NCI-H1417 (cell line): ENCODE measurements around the gene OGG1.

Source experiments
- DNase-seq, 3 experiments: peaks; one replicate each; lab custom pipeline; 2025; lab: John Stamatoyannopoulos, UW

OGG1 gene

DNA sequence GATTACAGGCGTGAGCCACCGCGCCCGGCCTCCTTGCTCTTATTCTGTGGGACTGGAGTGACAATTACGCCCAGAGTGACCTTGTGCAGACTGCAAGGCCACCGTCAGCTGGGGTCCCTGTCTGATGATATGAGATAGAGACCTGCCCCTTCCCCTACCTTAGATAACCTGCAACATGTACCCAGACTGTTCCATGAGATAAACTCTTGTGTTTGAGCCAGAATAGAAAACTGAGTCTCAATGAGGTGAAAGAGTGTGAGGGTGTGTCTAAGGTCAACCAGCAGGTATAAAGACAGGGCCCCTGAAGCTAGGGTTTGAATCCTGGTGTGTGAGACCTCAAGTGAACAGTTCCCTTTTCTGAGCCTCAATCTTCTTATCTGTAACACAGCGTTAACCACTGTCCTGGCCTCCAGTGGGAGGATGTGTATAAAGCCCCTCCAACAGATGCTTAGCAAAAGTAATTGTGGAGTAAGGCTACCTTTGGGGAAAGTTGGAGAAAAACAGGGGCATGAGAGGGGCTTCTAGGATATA lies 36.5 kb downstream of the OGG1 start:
- DNase-seq: no peak

DNA sequence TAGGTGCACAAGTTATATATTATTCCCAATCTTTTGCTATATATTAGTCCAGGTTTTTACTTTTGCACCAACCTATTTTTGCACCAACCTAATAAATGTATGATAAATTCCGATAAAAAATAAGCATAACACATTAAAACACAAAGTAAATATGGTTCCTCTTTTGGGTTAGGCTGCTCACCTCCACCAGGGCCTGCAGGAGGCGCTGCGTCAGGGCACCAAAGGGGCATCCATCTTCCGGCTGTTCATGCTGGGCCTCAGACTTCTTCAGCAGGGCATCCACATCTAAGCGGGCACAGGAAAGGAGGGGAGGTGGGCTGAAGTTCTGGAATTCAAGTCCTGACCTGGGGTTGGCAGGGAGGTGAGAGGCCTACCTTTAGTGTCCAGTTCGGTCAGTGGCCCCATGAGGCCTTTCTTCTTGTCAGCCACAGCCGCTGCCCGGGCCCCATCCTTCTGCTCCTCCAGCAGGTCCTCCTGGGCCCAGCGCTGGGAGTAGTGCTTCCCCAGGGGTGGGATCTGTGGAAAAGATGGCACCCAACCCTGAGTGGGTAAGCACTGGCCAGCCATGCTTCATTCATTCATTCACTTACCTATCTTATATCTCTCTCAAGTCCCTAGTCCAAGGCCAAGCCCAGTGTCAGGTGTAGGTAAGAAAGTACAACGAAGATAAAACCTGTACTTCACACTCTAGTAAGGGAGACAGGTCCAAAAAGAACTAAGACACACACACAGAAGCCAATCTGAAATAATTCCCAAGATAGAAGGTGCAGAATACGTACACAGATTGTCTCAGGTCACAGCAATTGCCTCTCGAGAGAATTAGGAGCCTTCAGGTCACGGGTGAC lies 37.3 kb downstream of the OGG1 start:
- no peak for DNase-seq

DNA sequence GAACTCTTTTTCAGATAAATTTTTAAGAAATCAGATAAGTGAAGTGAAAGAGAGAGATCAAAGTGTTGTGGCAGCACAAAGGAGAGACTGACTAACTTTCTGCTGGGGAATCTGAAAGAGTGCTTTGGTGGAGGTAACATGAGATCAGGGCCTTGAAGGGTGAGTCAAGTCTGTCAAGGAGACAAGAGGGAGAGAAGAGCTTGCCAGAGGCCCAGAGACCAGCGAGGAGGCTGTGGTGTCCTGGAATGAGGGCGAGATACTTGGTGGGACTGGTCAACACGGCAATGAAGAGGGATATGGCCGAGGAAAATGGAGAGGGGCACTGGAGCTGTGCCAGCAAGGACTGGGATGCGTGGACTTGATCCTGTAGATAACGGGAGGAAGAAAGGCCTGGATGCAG lies 38.0 kb downstream of the OGG1 start:
- no peak for DNase-seq

DNA sequence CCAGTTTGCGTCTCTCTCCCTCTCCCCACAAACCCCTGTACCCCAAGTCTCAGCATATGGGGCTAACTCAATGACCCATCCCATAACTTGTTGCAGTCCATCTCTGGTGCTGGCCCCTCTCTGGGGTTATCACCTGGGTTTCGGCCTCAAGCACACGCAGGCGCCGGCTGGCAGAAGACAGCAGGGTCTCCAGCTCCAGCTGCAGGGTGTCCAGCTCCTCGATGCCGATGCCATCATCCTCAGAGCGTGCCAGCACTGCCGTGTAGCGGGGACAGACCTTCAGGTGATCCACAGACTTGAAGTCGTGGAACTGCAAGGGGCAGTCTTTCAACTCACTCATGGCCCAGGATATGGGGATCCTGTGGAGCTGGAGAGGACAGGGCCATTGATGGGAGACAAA lies 41.4 kb downstream of the OGG1 start:
- no peak for DNase-seq

DNA sequence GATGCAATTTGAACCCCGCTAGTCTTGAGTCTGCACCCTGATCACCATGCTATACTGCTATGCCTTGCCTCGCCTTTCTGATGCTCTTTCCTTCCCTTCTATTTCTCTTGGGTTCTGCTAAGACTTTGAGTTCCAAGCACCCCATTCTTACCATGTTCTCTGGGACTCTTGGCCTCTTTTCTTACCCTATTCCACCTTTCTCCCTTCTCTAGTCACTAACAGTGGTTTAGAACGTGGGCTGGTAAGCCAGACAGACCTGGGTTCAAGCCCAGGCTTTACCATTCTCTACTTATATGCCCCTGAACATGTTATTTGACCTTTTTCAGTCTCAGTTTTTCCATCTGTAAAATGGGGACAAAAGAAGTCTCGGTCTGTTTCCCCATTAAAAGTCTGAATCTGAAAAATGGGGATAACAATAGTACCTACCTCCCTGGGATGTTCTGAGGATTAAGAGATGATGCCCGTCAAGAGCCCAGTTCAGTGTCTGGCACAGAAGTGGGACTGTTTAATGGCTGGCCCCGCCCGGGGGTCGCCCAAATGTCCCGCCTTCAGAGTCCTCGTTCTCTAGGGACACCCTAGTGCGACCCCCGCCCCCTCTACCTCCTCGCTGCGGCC lies 42.1 kb downstream of the OGG1 start:
- no peak for DNase-seq

DNA sequence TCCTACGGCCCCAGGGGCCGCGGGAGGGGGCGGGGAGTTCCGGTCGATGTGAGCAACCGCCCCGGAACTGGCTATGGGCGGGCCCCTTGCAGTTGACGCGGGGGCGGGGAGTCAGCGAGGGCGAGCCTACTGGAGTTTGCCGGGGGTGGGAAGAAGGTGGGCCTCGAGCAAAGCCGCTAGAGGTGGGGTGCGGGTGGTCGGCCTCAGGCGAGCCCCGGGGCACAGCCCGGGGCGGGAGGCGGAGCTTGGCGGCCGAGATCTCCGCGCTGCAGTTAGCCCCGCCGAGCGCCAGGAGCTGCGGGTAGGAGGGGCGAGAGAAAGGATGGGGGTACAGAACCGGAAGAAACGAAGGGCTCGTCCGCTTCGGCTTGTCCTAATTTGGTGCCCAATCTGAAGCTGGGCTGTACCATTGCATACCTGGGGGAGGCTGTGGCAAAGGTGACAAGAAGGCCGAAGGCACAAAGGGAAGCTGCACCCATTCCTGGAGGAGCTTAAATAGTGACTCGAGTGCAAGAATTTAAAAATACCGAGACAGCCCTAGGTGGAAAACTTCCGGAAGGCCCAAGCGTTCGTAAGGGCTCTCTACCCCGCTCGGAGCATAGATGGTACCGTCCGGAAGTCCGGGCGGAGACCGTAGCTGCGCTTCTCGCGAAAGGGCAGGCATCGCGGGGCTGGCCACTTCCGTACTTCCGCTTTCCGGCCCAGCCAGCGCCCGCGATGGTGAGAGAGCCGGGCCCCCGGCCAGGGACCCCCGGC lies 42.8 kb downstream of the OGG1 start, which contains the start of the genes ARPC4 and TADA3:
Gene ARPC4 (plus strand): TSS at position 678 of the 756 bp plus-strand sequence. CDS start 40 bp downstream, at position 718.
Gene TADA3 (minus strand): TSS at position 69 of the 756 bp plus-strand sequence. CDS start 1,007 bp downstream, outside the sequence.
- DNase-seq: peak; percentile 91 to 98 (median 95)

DNA sequence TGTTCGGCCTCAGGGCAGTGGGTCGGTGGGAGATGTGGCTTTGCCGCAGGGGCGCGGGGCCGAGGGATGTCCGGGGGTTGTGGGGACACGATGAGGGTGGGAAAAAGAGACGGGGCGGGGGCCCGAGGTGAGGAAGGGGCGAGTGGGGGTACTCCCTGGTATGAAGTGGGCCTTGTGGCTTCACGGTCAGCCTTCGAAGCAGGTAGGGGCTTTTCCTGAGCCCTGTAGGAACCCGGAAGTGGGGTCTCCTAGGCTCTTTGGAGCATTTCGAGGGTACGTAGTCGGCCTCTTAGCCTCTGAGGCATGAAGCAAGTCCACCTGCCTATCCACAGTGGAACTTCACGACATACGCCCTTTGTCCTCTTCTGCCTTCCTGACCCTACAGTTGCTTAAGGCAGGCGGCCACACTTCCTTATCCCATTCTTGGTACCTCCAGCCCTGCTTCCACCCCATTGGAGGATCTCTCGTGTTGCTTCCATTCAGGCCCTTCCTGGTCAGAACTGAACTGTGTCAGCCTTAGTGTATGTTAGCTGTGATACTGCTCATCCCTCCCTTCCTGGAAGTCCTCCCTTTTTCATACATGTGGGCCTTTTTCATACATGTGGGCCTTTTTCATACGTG lies 43.5 kb downstream of the OGG1 start:
- peak in 1 of 3 experiments; percentile 36 for DNase-seq

DNA sequence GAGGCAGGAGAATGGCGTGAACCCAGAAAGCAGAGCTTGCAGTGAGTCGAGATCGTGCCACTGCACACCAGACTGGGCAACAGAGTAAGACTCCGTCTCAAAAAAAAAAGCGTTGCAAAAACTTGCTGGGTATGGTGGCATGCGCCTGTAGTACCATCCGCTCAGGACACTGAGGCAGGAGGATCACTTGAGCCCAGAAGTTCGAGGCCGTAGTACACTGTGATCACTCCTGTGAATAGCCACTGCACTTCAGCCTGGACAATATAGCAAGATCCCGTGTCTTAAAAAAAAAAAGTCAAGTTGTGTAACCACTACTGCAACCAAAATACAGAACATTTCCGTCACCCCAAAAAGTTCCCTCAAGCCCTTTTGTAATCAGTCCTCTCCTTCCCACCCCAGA lies 44.6 kb downstream of the OGG1 start:
- no peak for DNase-seq

DNA sequence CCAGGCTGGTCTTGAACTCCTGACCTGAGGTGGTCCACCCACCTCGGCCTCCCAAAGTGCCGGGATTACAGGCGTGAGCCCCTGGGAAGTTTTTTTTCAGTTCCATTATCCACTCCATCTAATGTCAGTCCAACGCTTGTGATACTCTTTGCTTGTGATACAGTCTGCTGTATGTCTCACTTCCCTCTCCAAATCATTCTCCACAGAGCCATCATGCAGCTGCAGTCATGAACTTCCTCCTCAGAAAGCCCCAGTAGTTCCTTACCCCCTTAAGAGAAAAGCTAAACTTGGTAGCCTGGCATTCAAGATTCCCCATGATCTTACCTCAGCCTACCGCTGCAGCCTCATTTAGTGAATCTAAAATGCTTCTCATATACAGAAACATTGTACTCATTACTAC lies 45.5 kb downstream of the OGG1 start:
- no peak for DNase-seq

DNA sequence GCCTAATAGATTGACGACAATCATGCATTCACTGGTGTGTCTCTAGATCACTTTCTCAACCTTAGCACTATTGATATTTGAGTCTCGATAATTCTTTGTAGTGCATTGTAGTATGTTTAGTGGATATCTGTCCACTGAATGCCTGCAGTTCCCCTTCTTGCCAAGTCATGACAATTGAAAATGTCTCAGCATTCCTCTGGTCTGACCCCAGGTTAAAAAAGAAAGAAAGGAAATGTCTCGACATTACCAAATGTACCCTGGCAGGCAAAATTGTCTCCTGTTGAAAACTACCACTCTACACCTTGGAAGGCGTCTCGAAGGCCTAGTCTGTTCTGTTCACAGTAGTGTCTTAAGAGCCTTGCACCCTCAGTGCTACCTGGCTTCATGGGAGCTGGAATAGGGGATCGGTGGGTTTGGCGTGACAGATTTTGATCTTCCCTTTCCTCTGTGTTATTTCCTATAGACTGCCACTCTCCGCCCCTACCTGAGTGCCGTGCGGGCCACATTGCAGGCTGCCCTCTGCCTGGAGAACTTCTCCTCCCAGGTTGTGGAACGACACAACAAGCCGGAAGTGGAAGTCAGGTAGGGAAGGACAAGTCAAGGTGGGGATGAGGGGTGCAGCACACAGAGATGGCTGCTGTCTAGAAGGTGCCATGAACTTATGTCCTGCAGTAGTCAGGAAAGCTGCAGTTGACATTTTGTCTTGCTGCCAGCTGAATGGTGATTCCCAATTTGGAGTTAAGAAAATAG lies 47.6 kb downstream of the OGG1 start:
- no peak for DNase-seq

DNA sequence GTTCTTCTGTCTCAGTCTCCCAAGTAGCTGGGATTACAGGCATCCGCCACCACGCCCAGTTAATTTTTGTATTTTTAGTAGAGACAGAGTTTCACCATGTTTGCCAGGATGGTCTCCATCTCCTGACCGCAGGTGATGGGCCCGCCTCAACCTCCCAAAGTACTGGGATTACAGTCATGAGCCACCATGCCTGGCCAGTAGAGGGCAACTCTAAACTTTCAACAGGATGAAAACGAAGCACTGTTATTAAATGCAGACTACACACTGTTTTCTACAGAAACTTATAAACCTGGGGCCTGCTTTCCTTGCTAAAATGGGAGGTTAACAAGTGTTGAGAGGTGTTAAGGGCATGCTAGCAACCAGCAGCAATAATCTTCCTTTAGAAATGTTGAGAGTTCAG lies 50.8 kb downstream of the OGG1 start:
- DNase-seq: no peak

DNA sequence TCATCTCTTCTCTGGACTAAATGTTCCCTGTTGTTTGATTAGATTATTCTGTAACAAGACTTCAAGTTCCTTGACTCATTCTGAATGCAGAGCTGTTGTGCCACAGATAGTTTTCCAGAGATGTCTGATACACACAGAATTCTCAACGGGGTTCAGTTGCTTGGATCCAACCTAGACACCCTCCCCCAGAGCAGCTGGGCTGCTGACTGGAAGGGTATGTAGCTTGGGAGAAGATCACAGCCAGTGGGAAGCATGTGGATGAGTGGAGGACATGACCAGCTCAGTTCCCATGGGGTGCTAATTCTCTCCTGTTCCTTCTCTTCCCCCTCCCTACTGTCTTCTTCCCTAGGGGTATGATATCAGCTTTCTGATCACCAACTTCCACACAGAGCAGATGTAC lies 53.7 kb downstream of the OGG1 start:
- DNase-seq: no peak

DNA sequence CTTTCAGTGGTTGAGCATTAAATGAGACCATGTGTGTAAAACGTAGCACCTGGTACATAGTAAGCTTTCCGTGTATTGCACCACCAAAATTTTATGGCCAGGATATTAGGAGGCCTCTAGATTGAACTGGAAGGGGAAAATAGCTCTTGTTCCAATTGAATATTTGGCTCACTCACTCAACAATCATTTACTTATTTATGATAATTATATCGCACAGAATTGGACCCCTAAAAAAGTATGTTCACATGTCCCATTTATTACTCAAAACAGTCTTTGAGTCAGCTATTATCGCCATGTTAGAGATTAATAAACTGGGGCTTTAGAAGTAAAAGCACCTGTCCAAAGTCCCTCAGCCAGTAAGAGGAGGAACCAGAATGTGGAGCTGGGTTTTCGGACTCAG lies 55.2 kb downstream of the OGG1 start:
- no peak for DNase-seq

DNA sequence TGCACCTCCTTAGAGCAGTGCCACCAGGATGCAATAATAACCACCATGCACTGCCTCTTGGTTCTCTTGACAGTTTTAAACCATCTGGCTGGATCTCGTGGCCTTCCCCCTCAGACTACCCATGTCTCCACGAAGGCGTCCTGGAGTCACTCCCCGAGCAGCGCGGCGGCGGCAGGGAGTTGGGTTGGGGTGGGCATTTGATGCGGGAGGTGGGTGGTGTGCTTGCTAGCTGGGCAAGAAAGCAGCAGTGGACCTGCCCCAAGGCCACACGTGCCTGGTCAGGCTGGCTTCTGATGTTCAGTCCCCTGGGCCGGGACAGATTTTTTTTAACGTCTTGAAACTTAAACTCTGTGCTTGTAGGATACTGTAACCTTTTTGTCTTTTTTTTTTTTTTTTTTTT lies 56.4 kb downstream of the OGG1 start:
- no peak for DNase-seq
